ENCODE results near the gene PROM2.
"Not testable (repeated sequence)": the region's sequence is repeated elsewhere in the genome, so short reads cannot be mapped to it uniquely, and the experiment has no call there.

The PROM2 gene, protein sequence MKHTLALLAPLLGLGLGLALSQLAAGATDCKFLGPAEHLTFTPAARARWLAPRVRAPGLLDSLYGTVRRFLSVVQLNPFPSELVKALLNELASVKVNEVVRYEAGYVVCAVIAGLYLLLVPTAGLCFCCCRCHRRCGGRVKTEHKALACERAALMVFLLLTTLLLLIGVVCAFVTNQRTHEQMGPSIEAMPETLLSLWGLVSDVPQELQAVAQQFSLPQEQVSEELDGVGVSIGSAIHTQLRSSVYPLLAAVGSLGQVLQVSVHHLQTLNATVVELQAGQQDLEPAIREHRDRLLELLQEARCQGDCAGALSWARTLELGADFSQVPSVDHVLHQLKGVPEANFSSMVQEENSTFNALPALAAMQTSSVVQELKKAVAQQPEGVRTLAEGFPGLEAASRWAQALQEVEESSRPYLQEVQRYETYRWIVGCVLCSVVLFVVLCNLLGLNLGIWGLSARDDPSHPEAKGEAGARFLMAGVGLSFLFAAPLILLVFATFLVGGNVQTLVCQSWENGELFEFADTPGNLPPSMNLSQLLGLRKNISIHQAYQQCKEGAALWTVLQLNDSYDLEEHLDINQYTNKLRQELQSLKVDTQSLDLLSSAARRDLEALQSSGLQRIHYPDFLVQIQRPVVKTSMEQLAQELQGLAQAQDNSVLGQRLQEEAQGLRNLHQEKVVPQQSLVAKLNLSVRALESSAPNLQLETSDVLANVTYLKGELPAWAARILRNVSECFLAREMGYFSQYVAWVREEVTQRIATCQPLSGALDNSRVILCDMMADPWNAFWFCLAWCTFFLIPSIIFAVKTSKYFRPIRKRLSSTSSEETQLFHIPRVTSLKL

DNA sequence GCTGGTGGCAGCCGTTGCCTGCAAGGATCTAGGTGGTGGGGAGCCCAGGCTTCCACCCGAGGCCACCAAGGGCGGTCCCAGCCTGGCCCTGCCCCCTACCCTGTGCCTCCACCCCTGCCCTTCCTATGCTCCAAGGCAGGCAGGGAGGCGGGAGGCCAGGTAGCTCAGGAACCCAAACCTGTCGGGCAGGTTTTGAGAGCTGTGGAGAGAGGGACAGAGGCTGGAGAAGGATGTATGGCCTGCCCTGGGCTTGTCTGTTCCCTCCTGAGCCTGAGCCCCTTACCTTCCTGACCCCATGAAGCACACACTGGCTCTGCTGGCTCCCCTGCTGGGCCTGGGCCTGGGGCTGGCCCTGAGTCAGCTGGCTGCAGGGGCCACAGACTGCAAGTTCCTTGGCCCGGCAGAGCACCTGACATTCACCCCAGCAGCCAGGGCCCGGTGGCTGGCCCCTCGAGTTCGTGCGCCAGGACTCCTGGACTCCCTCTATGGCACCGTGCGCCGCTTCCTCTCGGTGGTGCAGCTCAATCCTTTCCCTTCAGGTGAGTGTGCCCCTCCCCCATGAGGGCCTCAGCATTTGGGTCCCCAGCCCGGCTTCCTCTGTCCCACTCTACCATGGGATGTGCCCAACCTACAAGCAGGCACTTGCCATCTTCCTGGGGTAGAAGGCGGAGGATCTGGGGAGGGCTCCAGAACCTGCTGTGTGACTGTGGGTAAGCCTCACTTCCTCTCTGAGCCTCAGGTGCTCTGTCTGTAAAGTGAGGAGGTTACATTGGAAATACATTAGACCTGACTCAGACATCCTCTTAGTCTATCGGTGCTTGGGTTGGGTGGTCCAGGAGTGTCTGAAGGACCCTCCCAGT, at the start of gene PROM2:
Gene PROM2 (plus strand): TSS at position 159 of the 860 bp plus-strand sequence. CDS start 137 bp downstream, at position 296.
- DNase-seq = no peak

DNA sequence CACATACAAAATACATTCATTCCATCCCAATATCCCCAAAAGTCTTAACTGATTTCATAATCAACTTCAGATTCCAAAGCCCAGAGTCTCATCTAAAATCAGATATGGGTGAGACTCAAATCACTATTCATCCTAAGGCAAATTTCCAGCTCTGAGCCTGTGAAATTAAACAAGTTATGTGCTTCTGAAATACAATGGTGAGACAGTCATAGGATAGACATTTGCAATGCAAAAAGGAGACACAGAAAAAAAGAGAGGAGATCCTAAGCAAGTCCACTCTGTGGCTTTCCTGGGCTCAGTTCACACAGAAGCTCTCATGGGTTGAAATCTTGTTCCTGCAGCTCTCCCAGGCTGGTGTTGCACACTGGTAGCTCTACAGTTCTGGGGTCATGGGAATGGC, 48.6 kb upstream of the PROM2 start:
- DNase-seq = no peak

DNA sequence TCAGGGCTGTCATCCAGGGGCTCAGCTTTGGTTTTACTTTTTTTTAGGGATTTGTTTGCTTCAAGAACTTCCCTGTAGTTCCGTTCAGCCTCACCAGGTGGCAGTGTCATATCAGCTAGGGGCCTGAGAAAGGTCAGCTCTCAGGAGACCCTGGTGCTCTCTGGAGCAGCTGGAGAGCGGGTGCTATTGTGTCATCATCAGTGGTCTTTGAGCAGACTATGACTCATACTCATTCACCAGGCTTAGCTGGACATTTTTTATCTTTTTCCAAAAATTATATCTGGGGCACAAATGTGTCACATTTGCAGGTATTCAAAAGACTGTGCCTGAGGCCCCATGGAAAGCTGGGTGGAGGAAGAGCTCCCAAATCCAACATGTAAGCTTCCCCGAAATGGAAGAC, 42.5 kb upstream of the PROM2 start:
- DNase-seq = no peak

DNA sequence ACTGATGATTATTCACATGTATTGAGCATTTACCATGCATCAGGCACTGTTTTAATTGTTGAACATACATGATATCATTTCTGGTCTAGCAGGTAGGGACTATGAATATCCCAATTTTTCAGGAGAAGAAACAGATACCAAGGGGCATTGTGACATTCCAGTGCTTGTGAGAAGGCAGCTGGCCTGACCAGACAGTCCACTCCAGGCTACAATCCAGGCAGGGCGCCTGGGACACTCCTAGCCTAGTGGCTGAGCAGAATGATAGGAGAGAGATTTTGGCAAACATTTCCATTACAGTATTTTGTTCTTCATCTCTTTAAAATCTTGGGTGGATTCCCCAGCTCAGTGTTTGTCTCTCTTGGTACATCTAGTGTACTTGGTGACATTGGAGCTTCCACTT, 42.0 kb upstream of the PROM2 start:
- no peak for DNase-seq

DNA sequence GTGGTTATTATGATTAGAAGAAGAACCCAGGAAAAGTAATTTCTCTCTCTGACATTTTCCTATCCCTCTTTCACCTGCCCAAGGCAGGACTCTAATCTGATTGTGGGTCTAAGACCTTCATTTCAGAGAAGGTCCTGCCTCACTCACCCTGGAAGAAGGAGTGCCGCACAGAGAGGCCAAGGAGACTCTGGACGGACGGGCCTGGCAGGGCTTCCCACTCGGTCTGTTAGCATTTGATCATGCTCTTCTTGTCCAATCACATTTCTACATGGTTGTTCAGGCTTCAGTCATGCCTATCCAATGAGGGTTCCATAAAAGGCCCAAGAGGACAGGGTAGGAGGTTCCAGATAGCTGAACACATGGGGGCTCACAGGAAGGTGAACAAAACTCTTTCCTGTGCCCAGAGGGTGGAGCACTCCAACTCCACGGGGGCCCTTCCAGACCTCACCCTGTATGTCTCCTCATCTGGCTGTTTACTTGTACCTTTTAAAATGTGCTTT, 39.9 kb upstream of the PROM2 start:
- DNase-seq = no peak

DNA sequence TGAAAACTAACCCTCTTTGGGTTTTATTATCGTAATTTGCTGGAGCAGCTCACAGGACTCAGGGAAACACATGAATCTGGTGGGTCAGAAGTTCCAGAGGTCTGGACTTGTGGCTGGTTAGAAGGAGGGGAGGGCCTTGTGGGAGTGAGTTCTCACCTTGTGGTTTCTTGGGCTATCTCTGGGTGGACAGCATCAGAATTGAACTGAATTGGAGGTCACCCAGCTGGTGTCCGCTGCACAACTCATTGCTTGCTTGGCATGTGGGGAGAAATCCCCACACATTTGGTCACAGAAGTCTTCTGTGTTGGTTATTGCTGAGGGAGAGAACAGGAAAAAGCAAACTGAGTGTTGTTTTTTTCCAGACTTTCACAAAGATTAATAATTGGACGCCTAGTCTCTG, 39.4 kb upstream of the PROM2 start:
- DNase-seq = no peak

DNA sequence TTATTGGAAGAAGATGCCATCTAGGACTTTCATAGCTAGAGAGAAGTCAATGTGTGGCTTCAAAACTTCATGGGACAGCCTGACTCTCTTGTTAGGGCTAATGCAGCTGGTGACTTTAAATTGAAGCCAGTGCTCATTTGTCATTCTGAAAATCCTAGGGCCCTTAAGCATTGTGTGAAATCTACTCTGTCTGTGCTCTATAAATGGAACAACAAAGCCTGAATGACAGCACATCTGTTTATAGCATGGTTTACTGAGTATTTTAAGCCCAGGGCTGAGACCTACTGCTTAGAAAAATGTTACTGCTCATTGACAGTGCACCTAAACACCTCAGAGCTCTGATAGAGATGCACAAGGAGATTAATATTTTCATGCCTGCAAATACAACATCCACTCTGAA, 36.1 kb upstream of the PROM2 start:
- DNase-seq = no peak

- no peak for DNase-seq
These were observed 34.2 kb upstream of the PROM2 start for GRCh38 chr2:95240091-95240490.

- no peak for DNase-seq
These were observed 33.7 kb upstream of the PROM2 start for GRCh38 chr2:95240556-95240955.

DNA sequence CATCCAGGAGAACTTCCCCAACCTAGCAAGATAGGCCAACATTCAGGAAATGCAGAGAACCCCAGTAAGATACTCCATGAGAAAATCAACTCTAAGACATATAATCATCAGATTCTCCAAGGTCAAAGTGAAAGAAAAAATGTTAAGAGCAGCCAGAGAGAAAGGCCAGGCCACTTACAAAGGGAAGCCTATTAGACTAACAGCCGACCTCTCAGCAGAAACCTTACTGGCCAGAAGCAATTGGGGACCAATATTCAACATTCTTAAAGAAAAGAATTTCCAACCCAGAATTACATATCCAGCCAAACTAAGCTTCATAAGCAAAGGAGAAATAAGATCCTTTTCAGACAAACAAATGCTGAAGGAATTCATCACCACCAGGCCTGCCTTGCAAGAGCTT, 32.2 kb upstream of the PROM2 start:
- not testable (repeated sequence) for DNase-seq

DNA sequence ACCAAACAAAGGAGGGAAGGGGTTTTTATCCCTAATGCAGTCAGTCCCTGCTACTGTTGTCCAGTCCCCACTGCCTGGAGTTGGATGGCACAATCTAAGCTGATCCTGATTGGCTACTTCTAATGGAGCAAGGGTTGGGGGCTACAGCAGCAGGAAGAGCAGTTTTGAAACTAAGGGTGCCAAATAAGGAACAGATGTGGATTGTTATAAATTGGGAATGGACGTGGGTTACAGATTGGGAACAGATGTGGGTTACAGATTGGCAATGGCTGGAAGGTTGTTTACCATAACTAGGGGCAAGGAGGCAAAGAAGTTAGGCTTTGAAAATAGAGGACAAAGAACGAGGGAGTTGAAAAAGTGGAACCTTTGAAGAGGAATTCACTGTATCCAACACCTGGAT, 16.0 kb upstream of the PROM2 start:
- DNase-seq = no peak

DNA sequence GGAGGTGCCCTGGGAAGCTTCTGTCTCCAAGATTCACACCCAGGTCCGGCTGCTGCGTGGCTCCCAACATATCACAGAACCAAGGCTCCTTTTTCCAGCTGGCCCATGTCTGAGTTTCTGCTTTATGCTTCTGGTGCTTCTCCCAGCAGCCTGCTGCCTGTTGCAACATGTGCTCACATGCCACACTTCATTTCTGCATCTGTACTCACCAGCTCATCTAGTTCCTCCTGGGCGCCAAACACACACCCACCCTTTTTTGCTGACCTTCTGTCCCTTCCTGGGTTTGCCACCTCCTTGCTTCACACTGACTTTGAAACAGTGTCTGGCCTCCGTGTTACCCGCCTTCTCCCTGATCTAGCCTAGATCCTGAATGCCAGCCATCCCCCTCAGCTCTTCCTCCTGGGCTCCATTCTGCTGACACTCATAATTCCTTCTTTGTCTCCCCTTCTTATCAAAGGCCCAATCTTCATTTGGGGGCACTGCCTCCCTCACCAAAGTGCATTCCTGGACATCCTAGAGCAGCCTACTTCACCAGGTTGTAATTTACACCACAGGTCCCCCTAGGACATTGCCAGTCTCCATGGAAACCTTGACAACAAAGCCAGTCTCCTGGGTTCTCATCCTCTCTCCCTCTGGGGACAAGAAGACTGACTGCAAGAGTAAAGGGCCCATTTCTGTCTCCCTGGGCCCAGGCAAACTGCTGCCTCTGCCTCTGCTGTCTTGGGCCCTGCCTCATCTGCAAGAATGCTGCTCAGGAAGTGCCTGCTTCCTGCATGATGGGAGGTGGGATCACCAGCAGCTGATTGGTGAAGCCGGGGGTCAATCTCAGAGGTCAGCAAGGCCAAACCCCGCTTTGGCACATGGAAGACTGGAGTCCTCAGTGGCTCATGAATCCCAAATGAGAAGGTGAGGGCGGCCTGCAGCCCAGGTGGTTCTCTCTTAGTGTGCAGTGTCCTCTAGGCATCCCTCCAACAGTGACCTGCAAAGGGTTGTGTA, 13.9 kb upstream of the PROM2 start:
- DNase-seq = no peak

DNA sequence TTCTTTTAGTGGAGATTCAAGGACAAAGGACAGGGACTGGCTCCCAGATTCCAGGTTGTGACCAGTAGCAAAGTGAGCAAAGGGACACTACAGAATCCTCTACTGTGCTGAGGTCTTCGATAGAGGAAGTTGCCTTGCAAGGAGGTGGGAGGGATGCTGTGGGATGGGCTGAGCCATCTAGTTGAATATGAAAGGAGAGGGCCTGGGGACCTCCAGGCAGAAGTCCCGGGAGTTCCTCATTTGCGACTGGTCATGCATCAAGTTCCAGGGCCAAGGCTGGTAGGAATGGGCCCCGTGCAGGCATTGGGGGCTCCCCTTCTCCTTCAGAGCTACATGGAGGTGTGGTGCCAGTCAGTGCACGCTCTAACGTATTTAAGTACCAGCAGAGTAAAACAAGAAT, 12.6 kb upstream of the PROM2 start:
- no peak for DNase-seq

- no peak for DNase-seq
These were observed 11.2 kb upstream of the PROM2 start for GRCh38 chr2:95262896-95263542.

GRCh38 chr2:95264624-95265023, 9.6 kb upstream of the PROM2 start:
- DNase-seq = no peak

DNA sequence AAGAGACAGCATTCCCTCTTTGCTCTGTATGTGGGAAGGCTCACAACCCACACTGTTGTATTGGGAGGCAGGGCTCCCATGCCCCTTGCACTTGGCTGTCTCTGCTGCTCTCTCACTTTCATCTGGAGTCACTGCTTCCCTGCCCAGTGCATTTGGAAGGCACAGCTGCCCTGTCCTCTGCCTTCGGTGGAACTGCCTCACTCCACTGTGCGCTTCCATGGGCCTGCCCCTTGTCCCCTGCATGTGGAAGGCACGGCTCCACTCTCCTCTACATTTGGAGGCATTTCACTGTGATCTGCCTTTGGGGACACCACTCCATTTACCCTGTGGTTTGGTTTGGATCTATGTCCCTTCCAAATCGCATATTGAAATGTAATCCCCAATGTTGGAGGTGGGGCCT, 9.1 kb upstream of the PROM2 start:
- no peak for DNase-seq

GRCh38 chr2:95266781-95267430, 7.3 kb upstream of the PROM2 start:
- DNase-seq = no peak

DNA sequence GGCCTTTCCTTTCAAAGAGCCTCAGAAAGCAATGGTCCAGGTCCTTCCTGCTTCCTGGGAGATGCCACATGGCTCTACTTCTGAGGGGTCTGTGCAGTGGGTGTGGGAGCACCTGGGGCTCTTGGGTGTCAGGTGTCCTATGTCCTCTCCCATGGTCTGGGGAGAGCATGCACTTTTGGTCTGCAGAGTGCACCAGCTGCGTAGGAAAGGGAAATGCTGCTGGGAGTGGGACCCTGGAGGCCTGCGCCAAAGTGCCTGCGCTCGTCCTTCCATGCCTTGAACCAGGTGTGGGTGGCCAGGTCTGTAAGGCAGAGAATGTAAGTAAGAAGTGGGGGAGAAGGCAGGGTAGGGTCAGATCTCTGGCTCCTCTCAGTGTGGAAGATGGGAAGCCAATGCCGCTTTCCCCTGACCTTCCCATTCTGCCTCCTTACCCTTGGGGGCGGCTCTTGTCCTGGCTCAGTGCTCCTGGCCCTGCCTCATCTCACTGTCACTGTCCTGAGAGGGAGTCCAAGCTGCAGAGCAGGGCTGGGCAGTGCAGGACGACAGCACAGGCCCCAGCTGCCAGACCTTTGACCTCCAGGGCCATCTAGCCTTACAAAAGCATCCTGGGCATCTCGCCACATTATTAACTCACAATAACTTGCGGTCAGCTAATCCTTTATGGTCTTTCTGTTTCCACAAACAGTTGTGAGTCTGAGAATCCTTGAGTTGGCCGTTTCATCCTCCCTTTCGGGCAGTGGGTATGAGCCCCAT, 6.6 kb upstream of the PROM2 start:
- no peak for DNase-seq

DNA sequence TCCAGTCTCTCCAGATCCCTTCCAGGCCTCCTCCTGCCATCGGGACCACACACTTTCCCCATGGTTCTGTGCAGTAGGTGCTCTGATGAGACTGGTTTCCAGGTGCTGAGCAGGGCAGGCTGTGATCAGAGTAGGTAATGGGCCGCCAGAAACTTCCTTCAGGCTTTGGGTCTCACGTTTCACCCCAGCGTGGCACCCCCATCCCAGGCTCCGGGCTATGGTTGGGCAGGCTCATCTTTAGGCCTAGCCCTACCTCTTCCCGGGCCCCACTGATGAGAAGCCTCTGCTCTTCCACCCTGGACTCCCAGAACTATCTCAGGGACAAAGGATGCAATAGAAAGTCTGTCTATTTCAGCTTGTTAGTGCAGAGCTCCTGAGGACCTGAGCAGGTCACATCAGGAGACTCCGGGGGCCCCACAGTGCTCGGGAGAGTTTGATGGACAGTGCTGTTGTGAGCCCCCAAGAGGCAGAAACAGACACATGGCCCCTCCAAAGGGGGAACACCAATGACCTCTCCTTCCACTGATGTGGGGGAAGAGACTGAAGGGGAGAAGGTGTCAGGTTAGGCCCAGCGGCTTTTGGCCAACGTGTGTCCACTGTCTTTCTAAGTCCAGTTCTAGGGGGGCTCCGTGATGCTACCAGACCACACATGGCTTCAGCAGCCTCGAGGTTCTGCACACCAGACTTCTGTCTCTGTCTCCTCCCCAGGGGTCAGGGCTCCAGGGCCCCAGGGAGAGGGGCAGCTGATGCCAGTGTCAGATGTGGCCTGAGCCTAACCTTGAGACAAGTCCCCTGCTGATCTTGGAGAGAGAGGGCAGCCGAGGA, 5.8 kb upstream of the PROM2 start:
- no peak for DNase-seq

All from CD4-positive, alpha-beta T cell treated with Interleukin-17A for 1 hour (primary cell).